GM19463 (cell line): ENCODE measurements around the gene REXO4.
A peak's percentile ranks its signal among the peaks of the same experiment; 100 is the strongest.

Source experiments
- ATAC-seq: cut with Tn5 transposase; IDR thresholded peaks from one replicate; pipeline ENCODE4 v1.9.1; 2021; ENCODE audit warnings: mild to moderate bottlenecking, moderate library complexity; ENCODE audit not compliant: unreplicated experiment

REXO4 gene

DNA sequence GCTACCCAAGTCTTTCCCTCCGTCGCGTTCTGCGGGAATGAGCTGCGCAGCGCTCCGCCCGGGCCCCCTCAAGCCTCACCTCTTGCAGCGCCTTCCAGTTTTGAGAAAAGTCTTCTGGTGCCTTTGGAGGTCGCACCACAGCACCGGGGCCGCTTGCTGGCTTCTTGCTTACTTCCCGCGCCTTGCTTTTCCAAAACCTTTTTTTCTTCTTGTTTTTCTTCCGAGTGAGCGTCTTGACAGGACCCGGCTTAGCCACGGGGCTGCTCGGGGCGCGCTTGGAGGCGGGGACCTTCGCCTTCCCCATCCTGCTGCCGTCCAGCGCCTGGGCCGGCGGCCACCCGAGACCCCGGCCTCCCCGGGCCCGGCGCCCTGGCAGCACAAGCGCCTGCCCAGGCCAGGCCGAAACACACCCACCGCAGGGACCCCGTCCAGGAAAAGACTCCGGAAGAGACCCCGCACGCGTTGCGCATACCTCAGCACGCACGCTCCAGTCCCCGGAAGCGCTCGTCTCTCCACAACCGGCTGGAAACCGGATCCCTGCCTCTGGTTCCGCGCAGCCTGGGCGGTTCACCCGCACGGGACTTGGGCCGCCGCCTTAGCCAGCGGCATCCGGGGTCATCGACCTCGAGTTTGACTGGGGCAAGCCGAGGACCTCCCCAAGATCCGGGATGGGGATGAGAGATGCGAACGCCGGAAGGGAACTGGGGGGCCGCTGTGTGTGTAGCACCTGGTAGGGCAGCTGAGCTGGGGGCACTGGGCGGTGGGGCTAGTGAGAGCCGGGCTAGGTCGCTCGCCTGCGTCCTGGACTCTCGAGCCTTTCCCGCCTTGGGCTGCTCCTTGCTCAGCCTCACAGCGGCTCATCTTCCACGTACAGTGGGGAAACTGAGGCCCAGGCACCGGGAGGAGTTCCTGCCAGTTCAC lies at the start of gene REXO4:
Gene REXO4 (minus strand): TSS at position 470 of the 921 bp plus-strand sequence. CDS start 166 bp downstream, at position 304.
- peak; percentile 71 for ATAC-seq

DNA sequence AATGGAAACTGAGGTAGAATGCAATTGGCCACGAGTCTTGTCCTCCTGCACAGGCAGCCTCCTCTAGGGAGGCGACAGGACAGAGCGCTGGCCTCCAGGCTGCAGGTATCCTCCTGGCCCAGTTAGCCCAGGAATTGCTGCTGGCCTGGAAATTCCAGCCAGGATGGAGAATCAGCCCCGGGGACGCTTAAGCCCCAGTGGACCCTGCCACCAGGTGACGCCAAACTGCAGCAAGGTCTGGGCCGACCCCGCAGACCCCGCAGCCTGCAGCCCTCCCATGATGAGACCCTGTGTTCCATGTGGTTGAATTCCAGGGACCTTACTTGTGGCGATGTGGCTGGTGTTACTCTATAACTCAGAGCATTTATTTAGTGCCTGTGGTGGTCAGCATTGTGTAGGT lies 49.3 kb upstream of the REXO4 start:
- ATAC-seq: no peak

DNA sequence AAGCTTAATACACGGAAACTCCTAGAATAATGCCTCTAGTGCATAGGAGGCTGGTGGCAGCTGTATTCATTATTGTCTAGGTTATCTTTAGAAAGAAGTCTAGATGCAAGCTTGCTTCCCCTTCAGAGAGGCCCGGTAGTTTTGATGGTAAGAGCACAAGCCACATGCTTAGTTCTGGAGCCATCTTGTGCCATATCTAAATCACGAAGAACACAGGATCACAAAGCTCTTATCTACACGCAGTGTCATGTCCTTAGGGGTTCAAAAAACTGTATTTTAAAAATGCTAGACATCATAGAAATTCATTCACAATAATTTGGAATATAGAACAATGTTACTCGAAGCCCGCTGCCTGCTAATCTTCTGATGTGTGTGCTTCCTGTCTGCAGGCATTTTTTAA lies 48.2 kb upstream of the REXO4 start:
- no peak for ATAC-seq

DNA sequence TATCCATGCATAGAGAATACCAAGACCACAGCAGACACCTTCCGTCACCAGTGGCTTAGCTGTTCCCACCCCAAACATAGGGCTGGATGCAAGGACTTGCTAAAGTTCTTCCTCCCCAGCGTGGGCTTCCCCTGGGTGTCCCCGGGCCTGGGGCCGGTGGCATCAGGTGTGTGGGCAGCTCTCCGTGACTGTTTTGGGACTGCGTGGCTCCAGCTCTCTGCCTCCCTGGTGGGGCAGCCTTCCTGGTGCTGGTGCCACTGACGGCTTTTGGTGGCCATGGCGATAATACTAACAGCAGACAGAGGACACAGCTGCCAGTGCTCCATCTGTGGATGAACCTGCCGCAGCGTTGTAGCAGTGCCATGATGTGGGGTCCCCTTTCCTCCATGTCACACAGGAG lies 46.8 kb upstream of the REXO4 start:
- ATAC-seq: no peak

- no peak for ATAC-seq
Observed at GRCh38 chr9:133463864-133464615, 46.2 kb upstream of the REXO4 start.

GRCh38 chr9:133463234-133463863 lies 45.5 kb upstream of the REXO4 start:
- no peak for ATAC-seq

DNA sequence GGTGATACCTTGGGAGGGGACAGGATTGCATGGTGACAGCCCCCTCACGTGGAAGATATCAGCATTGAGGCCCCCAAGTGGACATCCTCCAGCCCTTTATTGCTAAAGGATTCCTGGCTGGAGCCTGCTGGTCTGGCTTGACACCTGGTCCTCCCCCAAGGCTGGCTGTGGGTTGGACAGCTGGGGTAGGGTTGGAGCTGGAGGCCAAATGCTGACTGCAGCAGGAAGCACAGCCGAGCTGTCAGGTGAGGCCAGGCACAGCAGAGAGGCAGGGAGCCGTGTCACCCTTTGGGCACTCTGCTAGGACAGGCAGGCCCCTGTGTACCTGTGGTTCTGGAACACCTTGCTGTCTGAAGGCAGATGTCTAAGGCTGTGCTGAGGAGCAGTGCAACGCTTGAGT lies 44.2 kb upstream of the REXO4 start:
- ATAC-seq: no peak

GRCh38 chr9:133460405-133461175 lies 42.8 kb upstream of the REXO4 start:
- ATAC-seq: peak; percentile 15

DNA sequence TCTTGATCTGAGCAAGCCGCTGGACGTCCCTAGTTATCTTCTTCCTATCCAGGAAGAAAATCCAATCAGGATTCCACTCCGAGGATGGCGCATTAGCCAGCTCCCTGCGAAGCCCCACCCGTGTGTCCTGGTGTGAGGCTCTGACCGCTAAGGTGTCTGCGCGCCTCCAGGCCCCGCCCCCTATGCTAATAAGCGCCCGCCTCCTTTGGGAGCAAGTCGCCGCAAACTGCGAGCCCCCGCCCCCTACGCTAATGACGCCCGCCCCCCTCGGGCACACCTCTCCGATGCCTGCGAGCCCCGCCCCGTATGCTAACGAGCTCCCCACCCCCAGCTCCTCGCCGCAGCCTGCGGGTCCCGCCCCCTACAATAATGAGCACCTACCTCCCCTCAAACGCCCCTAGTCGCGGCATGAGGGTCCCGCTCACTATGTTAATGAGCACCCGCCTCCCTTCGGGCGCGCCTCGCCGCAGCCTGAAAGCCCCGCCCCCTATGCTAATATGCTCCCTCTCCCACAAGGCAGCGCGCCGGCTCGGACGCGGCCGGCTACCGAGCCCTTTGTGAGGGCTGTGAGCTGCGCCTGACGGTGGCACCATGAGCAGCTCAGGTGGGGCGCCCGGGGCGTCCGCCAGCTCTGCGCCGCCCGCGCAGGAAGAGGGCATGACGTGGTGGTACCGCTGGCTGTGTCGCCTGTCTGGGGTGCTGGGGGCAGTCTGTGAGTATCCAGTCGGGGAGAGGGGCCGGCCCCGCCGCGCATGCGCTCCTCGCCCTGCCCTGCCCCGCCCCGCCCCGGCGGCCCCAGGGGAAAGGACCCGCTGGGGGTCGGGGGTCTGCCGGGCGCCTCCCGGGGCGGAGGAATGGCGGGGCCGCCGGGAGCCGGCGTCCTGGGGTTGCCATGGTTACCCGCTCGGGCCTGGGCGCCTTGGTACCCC lies 41.9 kb upstream of the REXO4 start, which contains the start of gene CACFD1:
Gene CACFD1 (plus strand): TSS at position 503 of the 929 bp plus-strand sequence. CDS start 89 bp downstream, at position 592.
- peak; percentile 72 for ATAC-seq

DNA sequence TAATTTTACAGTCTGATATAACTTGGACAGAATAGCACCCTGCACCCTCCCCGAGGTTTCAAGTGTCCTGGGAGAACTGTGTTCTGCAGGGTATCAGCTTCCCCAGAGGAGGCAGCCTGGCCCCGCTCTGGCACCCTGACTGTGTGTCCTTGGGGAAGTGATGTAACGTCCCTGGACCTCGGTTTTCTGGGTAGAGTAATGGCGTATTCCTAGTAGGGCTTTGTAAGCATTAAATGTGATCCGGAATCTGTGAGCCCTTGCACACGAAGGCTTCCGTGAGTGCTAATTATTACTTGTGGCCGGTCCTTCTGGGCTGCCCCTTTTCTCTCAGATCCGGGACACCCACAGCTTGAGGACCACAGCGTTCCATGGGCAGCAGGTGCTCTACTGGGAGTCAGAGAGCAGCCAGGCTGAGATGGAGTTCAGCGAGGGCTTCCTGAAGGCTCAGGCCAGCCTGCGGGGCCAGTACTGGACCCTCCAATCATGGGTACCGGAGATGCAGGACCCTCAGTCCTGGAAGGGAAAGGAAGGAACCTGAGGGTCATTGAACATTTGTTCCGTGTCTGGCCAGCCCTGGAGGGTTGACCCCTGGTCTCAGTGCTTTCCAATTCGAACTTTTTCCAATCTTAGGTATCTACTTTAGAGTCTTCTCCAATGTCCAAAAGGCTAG lies 41.0 kb upstream of the REXO4 start:
- ATAC-seq: no peak

GRCh38 chr9:133457748-133458147 lies 39.9 kb upstream of the REXO4 start:
- ATAC-seq: no peak

DNA sequence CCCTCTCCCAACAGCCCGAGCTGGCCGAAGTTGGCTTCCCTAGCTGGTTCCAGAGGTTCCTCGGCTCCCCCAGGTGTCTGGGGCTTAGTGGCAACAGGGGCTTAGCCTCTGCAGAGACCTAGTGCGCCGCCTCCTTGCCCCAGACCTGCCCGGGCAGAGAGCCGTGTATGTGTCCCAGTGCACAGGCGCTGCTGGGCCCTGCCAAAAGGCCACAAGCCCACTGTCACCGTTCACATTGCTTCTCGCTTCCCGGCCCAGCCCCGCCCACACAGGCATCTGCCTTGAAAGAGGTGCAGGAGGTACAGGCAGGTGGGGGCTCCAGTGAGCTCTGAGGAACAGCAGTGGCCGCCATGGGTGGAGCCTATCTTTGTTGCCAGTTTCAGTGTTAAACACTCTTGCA lies 39.4 kb upstream of the REXO4 start:
- ATAC-seq: no peak

- ATAC-seq: no peak
Observed at GRCh38 chr9:133456409-133456808, 38.6 kb upstream of the REXO4 start.

DNA sequence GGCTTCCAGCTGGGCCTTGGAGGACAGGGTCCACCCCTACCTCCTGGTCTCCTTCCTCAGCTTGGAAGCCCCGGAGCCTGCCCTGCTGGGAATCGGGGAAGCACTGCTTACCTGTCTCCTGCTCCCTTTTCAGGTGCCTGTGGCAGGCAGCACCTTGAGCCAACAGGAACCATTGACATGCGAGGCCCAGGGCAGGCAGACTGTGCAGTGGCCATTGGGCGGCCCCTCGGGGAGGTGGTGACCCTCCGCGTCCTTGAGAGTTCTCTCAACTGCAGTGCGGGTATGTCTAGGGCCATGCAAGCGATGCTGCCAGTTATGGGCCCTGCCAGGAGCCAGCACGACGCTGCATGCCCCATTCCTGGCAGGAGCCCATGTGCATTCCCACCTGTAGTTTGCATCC lies 38.1 kb upstream of the REXO4 start:
- no peak for ATAC-seq

DNA sequence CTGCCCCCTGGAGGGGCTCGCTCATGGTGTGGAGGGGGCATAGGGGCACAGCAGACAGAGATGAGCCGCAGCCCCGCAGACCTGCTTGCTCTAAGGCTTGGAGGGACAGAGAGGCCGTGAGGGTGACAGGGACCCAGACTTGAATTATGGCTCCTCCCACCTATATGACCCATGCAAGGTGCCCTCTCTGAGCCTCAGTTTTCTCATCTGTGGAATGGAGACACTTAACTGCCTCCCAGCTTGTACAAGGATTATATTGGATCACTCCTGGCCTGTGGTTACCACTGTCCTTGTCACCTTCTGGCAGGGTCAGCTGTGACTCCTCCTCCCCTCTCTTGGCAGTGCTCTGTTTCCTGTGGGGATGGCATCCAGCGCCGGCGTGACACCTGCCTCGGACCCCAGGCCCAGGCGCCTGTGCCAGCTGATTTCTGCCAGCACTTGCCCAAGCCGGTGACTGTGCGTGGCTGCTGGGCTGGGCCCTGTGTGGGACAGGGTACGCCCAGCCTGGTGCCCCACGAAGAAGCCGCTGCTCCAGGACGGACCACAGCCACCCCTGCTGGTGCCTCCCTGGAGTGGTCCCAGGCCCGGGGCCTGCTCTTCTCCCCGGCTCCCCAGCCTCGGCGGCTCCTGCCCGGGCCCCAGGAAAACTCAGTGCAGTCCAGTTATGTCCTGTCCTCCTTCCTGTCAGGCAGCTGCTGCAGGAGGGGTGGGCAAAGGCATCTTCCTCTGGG lies 37.3 kb upstream of the REXO4 start:
- ATAC-seq: no peak

DNA sequence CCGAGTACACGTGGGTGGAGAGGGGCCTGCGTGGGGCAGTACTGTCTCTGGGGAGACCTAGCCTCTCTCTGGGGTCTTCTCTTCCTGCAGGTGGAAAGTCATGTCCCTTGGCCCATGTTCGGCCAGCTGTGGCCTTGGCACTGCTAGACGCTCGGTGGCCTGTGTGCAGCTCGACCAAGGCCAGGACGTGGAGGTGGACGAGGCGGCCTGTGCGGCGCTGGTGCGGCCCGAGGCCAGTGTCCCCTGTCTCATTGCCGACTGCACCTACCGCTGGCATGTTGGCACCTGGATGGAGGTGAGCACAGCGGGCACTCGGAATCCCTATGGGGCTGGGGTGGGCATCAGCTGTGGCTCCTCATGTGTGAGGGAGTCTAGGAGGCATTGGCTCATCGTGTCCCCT lies 36.5 kb upstream of the REXO4 start:
- ATAC-seq: no peak

- no peak for ATAC-seq
Observed at GRCh38 chr9:133453651-133454050, 35.8 kb upstream of the REXO4 start.

DNA sequence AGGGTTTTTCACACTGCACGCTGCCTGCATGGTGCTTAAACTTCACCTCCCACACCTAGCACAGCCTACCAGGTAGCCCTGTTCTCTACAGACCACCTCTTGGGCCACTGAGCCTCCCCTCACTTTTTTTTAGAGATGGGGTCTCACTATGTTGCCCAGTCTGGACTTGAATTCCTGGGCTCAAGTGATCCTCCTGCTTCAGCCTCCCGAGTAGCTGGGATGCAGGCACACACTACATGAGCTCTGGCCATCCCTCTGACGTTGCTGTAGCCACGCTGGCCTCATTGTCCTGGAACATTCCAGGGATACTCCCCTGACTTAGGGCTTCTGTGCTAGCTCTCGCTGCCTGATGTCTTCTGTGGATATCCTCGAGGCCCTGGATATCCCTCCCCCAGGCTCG lies 34.8 kb upstream of the REXO4 start:
- no peak for ATAC-seq
